IPS-20b (cell line): ENCODE results near the gene REXO4.
A peak's percentile ranks its signal among the peaks of the same experiment; 100 is the strongest.

Experiments
- H3K27ac ChIP-seq: one replicate; pipeline ENCODE4 v1.5.1; 2013; ENCODE audit warnings: low read length
- H3K27me3 ChIP-seq: 2 replicates; pipeline ENCODE4 v1.6.1; 2013; ENCODE audit warnings: mild to moderate bottlenecking, low read length, inconsistent platforms; ENCODE audit not compliant: insufficient read depth
- H3K36me3 ChIP-seq: 2 replicates; pipeline ENCODE4 v1.6.1; 2013; ENCODE audit warnings: low read depth, mild to moderate bottlenecking, inconsistent platforms, low read length, moderate library complexity; ENCODE audit not compliant: insufficient read depth
- H3K4me1 ChIP-seq: 2 replicates; pipeline ENCODE4 v1.6.1; 2013; ENCODE audit warnings: mild to moderate bottlenecking, control low read depth, inconsistent platforms, low read length, moderate library complexity; ENCODE audit not compliant: insufficient read depth
- H3K4me3 ChIP-seq: 2 replicates; pipeline ENCODE4 v1.5.1; 2013; ENCODE audit warnings: mild to moderate bottlenecking, low read length, inconsistent platforms
- H3K9ac ChIP-seq: 2 replicates; pipeline ENCODE4 v1.6.1; 2013; ENCODE audit warnings: low read depth, mild to moderate bottlenecking, inconsistent platforms, low read length, moderate library complexity
- H3K9me3 ChIP-seq: 2 replicates; pipeline ENCODE4 v1.6.1; 2013; ENCODE audit warnings: mild to moderate bottlenecking, low read depth, low read length, inconsistent platforms; ENCODE audit not compliant: insufficient read depth

The REXO4 gene

DNA sequence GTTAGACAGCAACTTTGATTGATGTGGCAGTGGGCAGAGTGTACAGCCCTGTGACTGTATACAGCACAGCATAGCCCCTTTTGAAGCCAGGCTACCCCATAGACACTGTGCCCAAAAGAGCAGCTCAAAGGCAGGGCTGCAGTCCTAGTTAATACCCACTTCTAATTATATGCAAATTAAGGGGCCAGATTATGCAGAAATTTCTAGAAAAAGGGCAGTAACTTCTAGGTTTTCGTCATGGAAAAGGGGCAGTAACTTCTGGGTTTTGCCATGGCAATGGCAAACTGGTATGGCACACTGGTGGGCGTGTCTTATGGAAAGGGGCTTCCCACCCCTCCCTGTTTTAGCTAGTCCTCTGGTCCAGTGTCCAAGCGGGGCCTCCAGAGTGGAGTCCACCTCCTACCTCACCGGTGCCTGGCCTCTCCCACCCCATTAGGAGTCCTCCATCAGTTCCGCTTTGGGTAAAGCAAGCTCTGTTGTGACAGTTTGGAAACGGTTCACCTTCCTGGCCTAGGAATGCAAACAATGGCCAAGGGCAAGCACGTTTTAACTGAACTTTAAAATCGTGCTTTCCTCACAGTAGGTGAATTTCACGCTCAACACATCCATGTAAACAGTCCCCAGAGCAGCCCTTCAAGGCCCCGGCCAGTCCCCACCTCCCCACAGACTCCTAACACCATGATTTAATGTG, 10.0 kb upstream of the REXO4 start:
- peaks cover 22% of the 10 kb centered on the region for H3K27me3 ChIP-seq
- peak overlapping the region; percentile 32; the same call in 1 of the 2 replicates for H3K9ac ChIP-seq
- H3K36me3 ChIP-seq = no peaks in the 10 kb centered on the region
- peak overlapping the region; percentile 59 for H3K4me3 ChIP-seq
- H3K9me3 ChIP-seq = no peaks in the 10 kb centered on the region; the same call in 1 of the 2 replicates
- no peaks in the 10 kb centered on the region for H3K4me1 ChIP-seq
- H3K27ac ChIP-seq = no peak overlapping the region

GRCh38 chr9:133426011-133426410, 8.2 kb upstream of the REXO4 start:
- Histone ChIP-seq H3K4me1 (peaks cover 4% of the 10 kb centered on the region; the same call in 1 of the 2 replicates), H3K9ac (no peak overlapping the region), H3K27ac (no peak overlapping the region), H3K27me3 (peaks cover 22% of the 10 kb centered on the region), H3K4me3 (no peak overlapping the region), H3K36me3 (no peaks in the 10 kb centered on the region), H3K9me3 (no peaks in the 10 kb centered on the region; the same call in 1 of the 2 replicates)

- Histone ChIP-seq H3K4me1 (peaks cover 4% of the 10 kb centered on the region), H3K36me3 (no peaks in the 10 kb centered on the region), H3K9me3 (no peaks in the 10 kb centered on the region; the same call in 1 of the 2 replicates), H3K4me3 (no peak overlapping the region), H3K27me3 (peaks cover 19% of the 10 kb centered on the region), H3K9ac (no peak overlapping the region), H3K27ac (no peak overlapping the region)
Measured at GRCh38 chr9:133425049-133425632, 7.3 kb upstream of the REXO4 start.

GRCh38 chr9:133424187-133424586, 6.4 kb upstream of the REXO4 start:
- H3K27ac ChIP-seq = no peak overlapping the region
- peaks cover 12% of the 10 kb centered on the region for H3K27me3 ChIP-seq
- no peaks in the 10 kb centered on the region; the same call in 1 of the 2 replicates for H3K9me3 ChIP-seq
- no peak overlapping the region for H3K4me3 ChIP-seq
- no peaks in the 10 kb centered on the region for H3K36me3 ChIP-seq
- no peak overlapping the region for H3K9ac ChIP-seq
- peaks cover 5% of the 10 kb centered on the region for H3K4me1 ChIP-seq

GRCh38 chr9:133423216-133423615, 5.4 kb upstream of the REXO4 start:
- H3K27me3 ChIP-seq = peaks cover 11% of the 10 kb centered on the region
- no peaks in the 10 kb centered on the region for H3K36me3 ChIP-seq
- no peak overlapping the region for H3K4me3 ChIP-seq
- no peak overlapping the region for H3K27ac ChIP-seq
- H3K4me1 ChIP-seq = peaks cover 7% of the 10 kb centered on the region
- no peak overlapping the region for H3K9ac ChIP-seq
- no peaks in the 10 kb centered on the region; the same call in 1 of the 2 replicates for H3K9me3 ChIP-seq

DNA sequence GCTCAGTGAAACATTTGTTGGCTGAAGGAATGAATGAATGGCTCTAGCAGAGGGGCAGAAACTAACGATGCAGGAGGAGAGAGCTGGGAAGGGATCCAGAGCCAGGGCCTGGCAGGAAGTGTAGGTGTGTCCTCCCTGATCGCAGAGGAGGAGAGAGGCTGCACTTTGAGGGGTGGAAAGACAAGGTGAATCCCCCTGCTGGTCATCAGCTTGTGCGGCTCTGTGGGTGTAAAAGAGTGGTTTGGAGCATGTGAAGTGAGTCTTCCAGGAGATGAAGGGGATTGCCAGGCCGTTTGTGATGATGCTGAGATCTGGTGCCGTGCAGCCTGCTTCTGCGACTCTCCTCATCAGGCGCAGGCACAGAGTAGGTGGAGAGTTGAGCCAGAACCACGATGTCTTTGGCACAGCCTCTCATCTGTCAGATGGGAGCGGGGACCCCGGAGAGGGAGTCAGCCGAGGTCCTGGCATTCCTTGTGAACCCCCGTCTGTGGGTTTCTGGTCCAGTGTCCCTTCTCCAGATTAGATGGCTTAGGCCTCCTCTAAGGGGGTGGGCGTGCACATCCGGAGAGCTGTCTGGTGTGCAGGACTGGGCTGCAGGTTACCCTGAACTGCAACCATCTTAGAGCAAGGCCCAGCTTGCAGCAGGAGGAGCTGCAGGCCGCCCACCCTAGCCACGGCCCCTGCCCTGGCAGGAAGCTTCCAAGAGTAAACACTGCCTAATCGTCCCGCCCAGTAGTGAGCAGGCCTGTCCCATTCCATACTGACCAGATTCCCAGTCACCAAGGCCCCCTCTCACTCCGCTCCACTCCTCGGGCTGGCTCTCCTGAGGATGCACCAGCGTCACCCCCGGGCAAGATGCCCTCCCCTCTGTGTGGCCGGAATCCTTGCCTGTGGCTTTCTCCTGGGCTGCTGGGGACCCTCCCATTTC, 4.1 kb upstream of the REXO4 start, which contains the start of gene ADAMTS13:
Gene ADAMTS13 (plus strand): TSS at position 753 of the 928 bp plus-strand sequence. CDS start 77 bp downstream, at position 830.
- Histone ChIP-seq H3K36me3 (no peaks in the 10 kb centered on the region), H3K4me3 (no peak within 1 kb of the TSS), H3K9ac (peak within 1 kb of the TSS; percentile 27), H3K27me3 (no peaks in the 10 kb centered on the region), H3K27ac (no peak within 1 kb of the TSS), H3K9me3 (no peaks in the 10 kb centered on the region), H3K4me1 (peaks cover 7% of the 10 kb centered on the region)

DNA sequence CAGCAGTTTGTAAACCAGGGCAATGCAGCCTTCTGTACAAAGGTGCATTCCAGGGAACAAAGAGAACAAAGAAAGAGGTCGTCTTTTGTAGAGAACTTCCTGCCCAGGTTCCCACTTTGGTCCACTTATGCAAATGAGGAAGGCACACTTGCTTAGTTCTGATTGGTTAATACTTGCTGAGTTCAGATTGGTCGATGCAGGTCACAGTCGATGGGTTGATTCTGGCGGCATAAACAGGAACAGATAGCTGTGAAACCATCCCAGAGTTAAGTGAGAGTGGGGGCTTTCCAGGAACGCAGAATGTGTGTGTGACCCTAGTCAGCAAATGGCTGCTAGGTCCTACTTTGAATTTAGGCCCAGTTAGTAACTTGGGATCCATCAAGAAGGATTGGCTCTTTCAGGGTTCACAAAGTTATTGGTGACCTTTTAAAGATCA, 2.6 kb upstream of the REXO4 start:
- H3K4me3 ChIP-seq = no peak overlapping the region
- H3K27ac ChIP-seq = no peak overlapping the region
- no peak overlapping the region for H3K9ac ChIP-seq

DNA sequence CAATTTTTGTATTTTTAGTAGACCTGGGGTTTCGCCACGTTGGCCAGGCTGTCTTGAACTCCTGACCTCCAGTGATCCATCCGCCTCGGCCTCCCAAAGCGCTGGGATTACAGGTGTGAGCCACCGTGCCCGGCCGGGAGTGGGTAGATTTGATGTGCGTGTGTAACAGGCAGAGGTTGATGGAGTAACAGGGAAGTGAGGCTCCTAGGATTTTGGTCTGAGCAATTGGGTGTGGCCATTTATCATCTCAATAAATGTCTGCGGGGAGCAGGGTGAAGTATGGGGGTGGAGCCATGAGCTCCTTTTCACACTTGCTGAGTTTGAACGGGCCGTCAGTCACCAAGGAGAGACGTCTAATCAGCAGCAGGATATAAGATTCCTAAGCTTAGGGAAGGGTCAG, 1.2 kb upstream of the REXO4 start:
- no peaks in the 10 kb centered on the region for H3K9me3 ChIP-seq
- H3K27me3 ChIP-seq = no peaks in the 10 kb centered on the region
- H3K36me3 ChIP-seq = peaks cover 19% of the 10 kb centered on the region
- peak overlapping the region; percentile 85 for H3K4me3 ChIP-seq
- peak overlapping the region; percentile 93; the same call in 1 of the 2 replicates for H3K9ac ChIP-seq
- no peak overlapping the region for H3K27ac ChIP-seq
- H3K4me1 ChIP-seq = peaks cover 11% of the 10 kb centered on the region

More for the DNA sequence above, 2.6 kb upstream of the REXO4 start:
- H3K4me1 ChIP-seq = peaks cover 11% of the 10 kb centered on the region
- peaks cover 5% of the 10 kb centered on the region for H3K36me3 ChIP-seq
- H3K9me3 ChIP-seq = no peaks in the 10 kb centered on the region
- no peaks in the 10 kb centered on the region for H3K27me3 ChIP-seq

DNA sequence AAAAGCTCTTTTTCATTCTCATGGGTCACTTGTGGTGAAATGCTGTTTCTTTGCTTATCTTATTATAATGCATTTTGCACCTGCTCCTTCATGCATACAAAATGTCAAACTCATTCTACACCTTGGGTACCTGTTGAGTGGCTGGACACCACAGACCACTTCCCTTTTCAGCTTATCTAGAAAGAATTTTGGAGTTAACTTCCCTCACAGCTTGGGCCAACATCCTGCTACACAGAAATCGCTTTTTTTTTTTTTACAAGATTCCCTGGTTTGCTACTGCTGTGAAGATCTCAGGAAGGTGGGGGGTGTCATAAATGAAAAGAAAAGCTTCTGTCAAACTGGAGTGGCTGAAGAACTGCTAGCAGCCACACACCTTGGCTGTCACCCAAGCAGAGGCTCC, 2.6 kb downstream of the REXO4 start:
- Histone ChIP-seq H3K4me3 (no peak overlapping the region), H3K9ac (no peak overlapping the region), H3K4me1 (peaks cover 8% of the 10 kb centered on the region), H3K27me3 (no peaks in the 10 kb centered on the region), H3K36me3 (peaks cover 55% of the 10 kb centered on the region), H3K9me3 (no peaks in the 10 kb centered on the region), H3K27ac (no peak overlapping the region)

DNA sequence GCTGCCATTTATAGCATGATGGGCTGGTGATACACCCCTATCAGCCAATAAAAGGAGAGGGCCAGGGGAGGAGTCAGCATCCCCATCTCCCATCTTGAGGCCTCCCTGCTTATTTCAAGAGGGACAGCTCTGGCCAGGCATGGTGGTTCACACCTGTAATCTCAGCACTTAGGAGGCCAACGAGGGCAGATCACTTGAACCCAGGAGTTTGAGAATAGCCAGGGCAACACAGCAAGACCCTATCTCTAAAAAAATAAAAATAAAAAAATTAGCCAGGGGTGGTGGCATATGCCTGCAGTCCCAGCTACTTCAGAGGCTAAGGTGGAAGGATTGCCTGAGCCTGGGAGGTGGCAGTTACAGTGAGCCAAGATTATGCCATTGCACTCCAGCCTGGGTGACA, 9.8 kb downstream of the REXO4 start:
- Histone ChIP-seq H3K4me3 (no peak overlapping the region), H3K27me3 (no peaks in the 10 kb centered on the region), H3K9me3 (no peaks in the 10 kb centered on the region), H3K4me1 (no peaks in the 10 kb centered on the region), H3K36me3 (peaks cover 79% of the 10 kb centered on the region), H3K9ac (no peak overlapping the region), H3K27ac (no peak overlapping the region)

DNA sequence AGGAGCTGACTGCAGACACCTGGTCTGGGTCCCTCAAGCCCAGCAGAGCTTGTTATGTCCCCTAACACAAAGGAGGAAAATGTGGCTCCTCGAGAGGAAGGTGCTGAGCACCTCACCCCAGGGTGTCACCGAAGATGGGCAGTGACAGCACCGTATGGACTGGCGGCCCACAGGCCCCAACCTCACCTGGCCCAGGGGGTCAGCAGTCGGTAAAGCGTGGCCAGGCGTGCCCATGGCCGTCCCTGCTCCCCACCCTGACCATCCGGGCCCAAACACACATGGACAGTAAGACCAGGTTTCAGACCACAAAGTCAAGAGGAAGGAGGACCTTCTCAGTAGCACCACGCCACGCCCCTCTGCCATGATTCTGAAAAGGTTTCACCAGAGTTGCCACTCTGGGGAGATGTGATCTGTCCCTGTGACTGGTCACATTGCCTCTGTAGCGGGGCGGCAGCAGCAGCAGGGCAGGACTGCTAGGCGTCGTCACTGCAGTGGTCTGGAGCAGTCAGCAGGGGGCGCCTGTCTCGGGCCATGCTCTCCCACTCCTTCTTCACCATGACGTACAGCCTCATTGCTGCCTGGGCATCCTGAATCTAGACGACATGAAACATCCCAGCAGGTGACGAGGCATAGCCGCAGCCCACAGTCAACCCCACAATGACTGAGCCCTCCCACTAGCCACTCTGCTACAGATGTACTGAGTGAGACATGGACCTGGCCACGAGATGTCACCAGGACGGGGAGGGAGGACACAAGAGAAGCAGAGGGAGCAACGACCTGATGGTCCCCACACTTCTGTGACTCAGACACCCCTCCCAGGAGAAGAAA, 11.1 kb downstream of the REXO4 start:
- no peaks in the 10 kb centered on the region for H3K9me3 ChIP-seq
- H3K4me3 ChIP-seq = no peak overlapping the region
- H3K9ac ChIP-seq = no peak overlapping the region
- no peaks in the 10 kb centered on the region for H3K4me1 ChIP-seq
- peaks cover 67% of the 10 kb centered on the region for H3K36me3 ChIP-seq
- no peaks in the 10 kb centered on the region for H3K27me3 ChIP-seq
- no peak overlapping the region for H3K27ac ChIP-seq
